HG03103 (cell line): ENCODE measurements around the gene FAM13A.

ENCODE experiments used
- ATAC-seq: cut with Tn5 transposase; IDR thresholded peaks from one replicate; pipeline ENCODE4 v1.9.1; 2021; ENCODE audit warnings: low read depth; ENCODE audit not compliant: unreplicated experiment

Gene FAM13A

GRCh38 chr4:88818631-88819470 is 238.1 kb downstream of the FAM13A start:
- no peak for ATAC-seq

DNA sequence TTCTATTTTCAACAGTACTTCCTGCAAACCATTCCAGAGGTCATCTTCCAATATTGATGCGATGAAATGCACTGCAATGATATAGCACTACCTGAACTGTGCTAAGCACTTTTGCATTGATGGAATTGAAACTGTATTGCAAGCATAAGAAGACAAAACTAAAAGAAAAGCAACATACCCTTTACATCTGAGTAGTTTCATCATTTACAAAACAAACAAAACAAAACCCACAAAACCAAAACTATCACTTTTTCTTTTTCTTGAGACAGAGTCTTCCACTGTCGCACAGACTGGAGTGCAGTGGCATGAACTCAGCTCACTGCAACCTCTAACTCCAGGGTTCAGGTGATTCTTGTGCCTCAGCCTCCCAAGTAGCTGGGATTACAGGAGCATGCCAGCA is 239.2 kb downstream of the FAM13A start:
- no peak for ATAC-seq

- ATAC-seq, result no peak
Observed at GRCh38 chr4:88816360-88816759, 240.6 kb downstream of the FAM13A start.

DNA sequence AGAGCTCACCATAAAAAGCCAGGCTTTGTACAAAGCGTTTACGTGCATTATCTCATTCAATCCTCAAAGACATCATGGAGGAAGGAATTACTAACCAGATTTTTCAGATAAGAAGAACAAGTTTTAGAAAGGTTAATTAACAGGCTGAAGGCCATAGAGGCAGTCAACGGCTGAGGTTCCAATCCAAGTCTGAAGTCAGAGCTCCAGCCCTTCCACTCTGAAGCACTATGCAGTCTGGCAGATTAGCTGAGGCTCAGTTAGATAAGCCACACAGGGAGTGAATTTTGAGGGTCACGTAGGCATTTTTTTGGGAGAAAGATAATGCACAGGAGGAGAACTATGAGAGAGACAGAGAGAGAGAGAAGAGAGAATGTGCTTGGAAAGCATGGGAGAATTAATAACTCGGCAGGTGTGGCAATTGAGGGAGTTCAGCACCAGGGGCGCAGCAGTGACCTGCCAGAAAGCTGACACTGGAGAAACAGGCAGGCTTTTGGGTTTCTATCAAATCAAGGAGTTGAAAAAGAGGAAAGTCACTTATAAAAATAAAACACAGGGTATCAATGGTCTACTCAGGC is 242.9 kb downstream of the FAM13A start:
- no peak for ATAC-seq

DNA sequence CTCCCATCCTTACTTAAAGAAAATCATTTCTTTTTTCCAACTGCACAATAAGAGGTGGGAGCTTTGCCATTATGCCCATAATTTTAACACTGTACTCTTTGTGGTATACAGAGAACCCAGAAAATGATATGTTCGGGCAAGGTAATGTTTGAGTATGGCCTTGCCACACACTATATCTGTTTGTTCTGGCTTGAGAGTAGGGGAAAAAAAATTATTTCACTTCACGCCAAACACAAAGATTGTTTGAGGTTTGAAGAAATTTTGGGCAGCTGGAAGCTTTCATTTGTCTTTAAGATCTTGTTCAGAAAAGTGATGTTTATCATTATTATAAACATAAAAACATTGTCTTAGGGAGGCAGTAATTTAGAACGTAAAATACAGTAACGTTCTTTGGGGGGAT is 244.0 kb downstream of the FAM13A start:
- no peak for ATAC-seq

DNA sequence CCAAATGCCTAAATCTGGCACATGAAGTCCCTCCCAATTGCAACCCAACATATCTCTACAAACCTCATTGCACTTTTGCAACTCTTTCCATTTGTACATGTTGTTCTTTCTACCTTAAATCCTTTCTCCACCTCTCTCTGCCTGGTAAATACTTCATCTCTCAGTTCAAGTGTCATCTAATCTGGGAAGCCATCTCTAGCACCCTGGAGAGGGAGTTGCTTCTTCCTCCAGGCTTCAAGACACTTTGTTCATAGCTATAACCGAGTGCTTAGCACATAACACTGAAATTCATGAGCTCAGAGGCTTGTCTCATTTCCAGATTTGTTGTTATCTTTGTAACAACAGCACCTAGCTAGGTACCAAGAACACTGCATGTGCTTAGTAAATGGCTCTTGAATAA is 244.6 kb downstream of the FAM13A start:
- no peak for ATAC-seq

- no peak for ATAC-seq
Observed at GRCh38 chr4:88811904-88812303, 245.1 kb downstream of the FAM13A start.

DNA sequence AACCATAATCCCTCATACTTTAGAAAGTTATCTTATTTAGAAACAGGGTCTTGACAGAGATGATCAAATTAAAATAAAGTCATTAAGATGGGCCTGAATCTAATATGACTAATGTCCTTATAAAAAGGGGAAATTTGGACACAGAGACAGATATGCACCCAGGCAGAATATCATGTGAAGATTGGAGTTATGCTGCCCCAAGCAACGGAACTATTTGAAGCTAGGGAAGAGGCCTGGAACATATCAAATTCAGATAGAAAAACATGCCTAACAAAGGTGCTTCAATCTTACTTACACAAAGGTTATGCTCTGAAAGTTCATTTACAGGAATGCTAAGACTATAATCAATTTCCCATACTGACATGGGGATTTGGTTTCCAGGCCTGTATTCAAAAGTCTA is 246.7 kb downstream of the FAM13A start:
- no peak for ATAC-seq

- ATAC-seq, result no peak
Observed at GRCh38 chr4:88809576-88810219, 247.3 kb downstream of the FAM13A start.

GRCh38 chr4:88809101-88809500 is 247.9 kb downstream of the FAM13A start:
- no peak for ATAC-seq

- ATAC-seq, result no peak
Observed at GRCh38 chr4:88807499-88807898, 249.5 kb downstream of the FAM13A start.

- ATAC-seq, result no peak
Observed at GRCh38 chr4:88804234-88804633, 252.8 kb downstream of the FAM13A start.

GRCh38 chr4:88803600-88804096 is 253.3 kb downstream of the FAM13A start:
- peak; percentile 66 for ATAC-seq

DNA sequence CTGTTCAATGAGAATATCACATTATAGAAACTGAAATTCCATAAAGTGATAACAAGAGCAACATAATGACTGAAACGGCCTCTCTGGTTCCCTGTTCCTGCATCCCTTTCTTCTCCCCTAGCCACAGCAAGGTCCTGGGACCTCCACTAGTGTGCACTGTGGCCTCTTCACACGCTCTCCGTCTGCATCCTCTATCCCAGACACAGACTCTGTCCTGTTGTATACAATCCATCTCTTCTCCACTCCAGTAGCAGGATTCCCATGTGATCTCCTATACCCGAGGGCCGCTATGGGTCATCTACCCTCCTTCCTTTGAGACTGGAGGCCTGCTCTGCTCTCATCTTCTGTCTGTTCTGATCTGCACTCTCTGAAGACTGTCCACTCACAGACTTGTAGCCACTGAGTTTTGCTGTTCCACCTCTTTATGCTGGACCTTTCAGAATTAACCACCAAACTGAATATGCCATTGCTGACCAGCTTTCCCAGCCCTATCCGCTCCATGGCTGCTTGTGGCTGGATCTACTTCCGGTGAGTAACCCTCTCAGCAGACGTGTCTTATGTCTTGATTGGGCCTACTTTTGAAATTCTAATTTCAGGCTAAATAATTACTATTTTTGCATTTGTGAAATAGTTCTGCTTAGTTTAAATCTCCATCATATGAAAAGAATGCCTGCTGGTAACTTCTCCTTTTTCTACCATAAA is 254.2 kb downstream of the FAM13A start:
- ATAC-seq, result no peak

- no peak for ATAC-seq
Observed at GRCh38 chr4:88802138-88802537, 254.8 kb downstream of the FAM13A start.

GRCh38 chr4:88799900-88800299 is 257.1 kb downstream of the FAM13A start:
- ATAC-seq, result no peak

DNA sequence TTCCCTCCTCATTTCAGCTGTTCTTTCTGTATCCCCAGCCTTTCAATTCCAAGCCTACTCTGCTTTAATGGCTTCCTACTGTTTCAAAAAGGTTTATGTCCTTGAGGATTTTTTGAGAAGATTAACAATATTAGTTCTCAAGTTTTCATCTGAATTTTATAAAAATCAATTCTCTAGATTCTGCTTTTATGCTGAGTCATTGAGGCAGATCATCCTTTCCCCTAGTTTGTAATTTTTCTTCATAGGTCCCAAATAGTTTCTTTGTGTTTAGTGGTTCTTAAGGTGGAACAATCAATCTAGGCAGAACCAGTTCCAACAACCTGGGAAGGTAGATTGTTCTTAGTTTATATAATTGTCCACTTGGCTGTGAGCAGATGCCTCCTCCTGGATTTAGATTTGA is 259.3 kb downstream of the FAM13A start:
- no peak for ATAC-seq

GRCh38 chr4:88796545-88796944 is 260.4 kb downstream of the FAM13A start:
- ATAC-seq, result no peak

DNA sequence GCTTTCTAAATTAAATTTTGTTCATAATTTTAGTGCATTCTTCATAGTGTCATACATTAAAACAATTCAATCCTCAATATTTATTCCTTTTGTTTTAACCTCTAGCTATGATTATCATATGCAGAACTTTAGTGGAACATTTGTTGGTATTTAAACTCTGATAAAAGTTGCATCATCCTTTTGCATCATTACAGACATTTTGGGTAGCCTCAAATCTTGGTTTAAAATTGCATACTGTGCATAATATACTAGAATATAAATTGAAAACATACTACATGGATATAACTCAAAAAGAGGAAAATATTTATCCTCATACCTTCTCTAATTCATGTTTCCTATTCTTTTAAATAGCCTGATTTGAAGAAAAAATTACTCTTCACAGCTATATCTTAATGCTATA is 262.0 kb downstream of the FAM13A start:
- ATAC-seq, result no peak

- no peak for ATAC-seq
Observed at GRCh38 chr4:88794087-88794690, 262.8 kb downstream of the FAM13A start.

DNA sequence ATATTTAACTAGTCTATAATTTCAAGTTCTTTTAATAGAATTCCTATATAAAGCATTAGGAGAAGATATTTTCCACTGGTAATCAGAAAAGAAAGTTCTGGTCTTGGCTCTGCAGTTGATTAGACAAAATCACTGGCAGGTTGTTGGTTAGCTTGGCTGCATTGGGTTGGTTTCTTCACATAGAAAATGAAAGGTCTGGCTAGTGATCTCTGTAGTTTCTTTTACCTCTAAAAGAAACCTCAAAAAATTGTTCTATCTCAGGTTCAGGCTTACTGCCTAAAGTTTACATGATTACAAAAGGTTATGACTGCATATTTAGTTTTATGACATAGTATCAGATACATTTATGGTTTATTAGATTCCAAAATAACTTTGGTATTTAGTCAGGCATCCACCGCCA is 263.5 kb downstream of the FAM13A start:
- ATAC-seq, result no peak
